Endometrial microvascular endothelial cells (primary cell): ENCODE data around the gene DUSP22. TPM values are rescaled to one million over a fixed set of nuclear protein-coding genes. Genes with fewer than 3 reads are reported as not detected.
"Not testable (repeated sequence)": the region's sequence is repeated elsewhere in the genome, so short reads cannot be mapped to it uniquely, and the experiment has no call there.

Source experiments
- in situ Hi-C: cut with HindIII; loops from 2 replicates; pipeline ENCODE4 v1.10.0; 2017; ENCODE audit warnings: low sequenced_read_pairs, low pct_unique_long_range_greater_than_20kb; ENCODE audit errors: inconsistent ontology term
- total RNA-seq: library from RNA; depleted of rRNA; stranded (reverse); fragments of >200 nt; gene quantifications from one replicate; pipeline ENCODE4 v1.2.3, GENCODE V29; 2015; ENCODE audit errors: inconsistent ontology term

DUSP22 gene, protein sequence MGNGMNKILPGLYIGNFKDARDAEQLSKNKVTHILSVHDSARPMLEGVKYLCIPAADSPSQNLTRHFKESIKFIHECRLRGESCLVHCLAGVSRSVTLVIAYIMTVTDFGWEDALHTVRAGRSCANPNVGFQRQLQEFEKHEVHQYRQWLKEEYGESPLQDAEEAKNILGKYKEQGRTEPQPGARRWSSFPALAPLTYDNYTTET
- 34.2 TPM for total RNA-seq

DNA sequence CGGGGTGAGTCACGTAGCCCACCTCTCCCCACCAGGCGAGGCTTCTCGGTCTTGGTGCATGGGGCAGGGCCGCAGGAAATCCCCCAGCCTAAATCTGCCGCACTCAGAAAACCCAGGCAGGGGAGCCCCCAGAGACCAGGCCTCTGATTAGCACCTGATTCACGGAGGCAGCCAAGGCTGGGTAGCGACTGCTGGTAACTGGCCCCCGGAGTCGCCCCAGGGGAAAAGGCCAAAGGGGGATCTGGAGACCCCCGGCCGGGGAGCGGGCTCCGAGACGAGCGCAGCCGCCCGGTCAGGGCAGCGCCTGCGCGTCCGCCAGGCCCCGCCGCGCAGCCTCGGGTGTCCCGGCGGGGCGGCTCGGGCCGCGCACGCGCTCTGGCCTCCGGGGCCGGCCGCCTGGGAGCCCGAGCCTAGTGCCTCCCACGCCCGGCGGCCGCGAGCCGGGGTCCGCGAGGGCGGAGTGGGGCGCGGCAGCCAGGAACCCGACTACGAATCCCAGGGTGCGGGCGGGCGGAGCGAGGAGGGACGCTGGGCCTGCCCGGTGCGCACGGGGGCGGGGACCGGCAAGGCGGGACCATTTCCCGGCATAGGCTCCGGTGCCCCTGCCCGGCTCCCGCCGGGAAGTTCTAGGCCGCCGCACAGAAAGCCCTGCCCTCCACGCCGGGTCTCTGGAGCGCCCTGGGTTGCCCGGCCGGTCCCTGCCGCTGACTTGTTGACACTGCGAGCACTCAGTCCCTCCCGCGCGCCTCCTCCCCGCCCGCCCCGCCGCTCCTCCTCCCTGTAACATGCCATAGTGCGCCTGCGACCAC is at the start of gene DUSP22:
Gene DUSP22 (plus strand): TSS at position 791 of the 809 bp plus-strand sequence. CDS start 53 bp downstream, outside the sequence.
- in situ Hi-C loops: no loop called here

DNA sequence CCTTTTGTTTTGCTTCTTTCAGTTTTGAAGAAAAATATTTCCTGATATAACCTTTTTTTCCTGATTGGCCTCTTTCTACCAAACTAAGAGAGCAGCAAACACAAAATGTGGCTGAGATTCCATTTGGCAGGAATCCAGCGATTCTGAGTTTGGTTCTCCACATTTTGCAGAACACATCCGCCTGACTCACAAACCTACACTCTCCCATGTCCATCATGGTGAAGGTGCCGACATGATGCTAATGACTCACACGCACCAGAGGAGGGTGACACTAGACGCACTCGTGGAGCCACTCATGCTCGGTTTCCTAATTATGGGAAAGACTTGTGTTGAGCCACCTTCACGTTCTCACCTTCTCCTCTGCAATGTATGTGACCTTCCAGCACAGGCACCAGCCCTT is 45.9 kb upstream of the DUSP22 start:
- in situ Hi-C loops: no loop called here

- in situ Hi-C loops: no loop called here
Observed at GRCh38 chr6:247351-247750, 44.9 kb upstream of the DUSP22 start.

DNA sequence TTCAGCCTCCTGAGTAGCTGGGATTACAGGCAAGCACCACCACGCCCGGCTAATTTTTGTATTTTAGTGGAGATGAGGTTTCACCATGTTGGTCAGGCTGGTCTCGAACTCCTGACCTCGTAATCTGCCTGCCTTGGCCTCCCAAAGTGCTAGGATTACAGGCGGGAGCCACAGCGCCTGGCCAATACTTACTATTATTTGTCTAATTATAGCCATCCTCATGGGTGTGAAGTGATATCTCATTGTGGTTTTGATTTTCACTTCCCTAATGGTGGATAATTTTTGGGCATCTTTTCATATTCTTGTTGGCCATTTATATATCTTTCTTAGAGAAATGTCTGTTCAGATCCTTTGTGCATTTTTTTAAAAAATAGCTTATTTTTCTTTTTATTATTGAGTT is 44.2 kb upstream of the DUSP22 start:
- in situ Hi-C loops: not testable (repeated sequence)

- in situ Hi-C loops: no loop called here
Observed at GRCh38 chr6:250676-251075, 41.6 kb upstream of the DUSP22 start.

DNA sequence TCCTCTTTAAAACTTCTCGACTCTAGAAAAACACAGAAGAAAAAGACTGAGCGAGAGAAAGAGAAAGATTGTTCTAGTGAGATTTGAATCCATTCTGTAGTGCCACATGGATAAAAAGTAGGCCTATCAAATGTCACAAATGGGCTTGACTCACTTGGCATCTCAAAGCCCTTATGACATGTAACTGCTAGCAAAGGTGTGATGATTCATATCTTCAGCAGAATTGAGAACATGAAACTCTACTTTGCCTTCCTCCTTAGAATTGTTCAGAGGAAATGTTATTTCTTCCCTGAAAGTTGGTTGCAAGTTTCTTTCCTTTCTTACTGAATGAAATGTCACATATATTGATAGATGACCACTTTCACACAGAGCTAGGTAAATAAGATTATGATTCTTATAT is 40.4 kb upstream of the DUSP22 start:
- in situ Hi-C loops: no loop called here

DNA sequence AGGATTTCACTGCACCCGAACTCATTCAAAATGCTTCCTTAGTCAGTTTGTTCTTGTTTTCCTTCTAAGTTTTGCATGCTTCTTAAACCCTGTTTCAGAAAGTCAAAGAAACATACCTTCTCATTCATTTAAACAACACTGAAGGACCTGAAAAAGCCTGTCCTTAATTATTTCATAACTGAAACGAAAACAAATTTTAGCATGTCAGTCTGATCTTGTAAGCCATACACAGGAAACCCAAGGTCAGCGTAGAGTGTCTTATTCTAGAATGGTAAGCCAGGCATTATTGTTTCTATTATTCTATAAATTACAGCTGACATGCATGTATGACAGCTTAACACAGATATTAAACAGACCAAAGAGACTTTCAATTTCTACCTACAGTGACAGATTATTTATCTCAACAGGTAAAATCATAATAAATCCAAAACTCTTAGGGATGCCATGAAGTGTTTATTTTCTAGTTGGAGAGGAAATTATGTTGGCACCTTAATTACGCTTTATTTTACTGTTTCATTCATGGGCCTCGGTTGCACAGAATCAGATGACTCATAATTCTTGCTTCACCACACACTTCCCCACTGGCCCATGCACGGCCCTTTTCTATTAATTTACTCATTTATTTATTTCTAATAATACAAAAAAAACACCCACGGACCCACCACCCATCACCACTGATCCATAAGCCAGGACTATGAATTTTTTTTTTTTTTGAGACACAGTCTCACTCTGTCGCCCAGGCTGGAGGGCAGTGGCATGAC is 39.3 kb upstream of the DUSP22 start:
- in situ Hi-C loops: no loop called here

DNA sequence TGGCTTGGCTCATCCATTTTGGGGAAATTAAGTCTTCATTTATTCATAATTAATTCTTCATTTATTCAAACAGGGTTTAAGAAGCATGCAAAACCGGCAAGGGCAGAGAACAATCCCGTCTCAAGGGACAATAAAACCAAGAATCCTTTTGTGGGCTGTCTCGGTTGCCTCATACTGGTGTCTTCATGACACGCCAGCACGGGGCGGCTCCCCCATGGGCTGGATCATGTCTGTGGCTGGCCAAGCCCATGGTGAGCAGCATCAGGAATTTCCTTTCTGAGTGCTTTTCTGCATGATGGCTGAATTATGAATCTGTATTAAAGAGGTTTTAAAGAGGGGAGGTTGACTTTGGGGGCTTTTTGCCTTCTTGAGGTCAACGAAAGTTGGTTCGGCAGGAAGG is 38.3 kb upstream of the DUSP22 start:
- in situ Hi-C loops: no loop called here

DNA sequence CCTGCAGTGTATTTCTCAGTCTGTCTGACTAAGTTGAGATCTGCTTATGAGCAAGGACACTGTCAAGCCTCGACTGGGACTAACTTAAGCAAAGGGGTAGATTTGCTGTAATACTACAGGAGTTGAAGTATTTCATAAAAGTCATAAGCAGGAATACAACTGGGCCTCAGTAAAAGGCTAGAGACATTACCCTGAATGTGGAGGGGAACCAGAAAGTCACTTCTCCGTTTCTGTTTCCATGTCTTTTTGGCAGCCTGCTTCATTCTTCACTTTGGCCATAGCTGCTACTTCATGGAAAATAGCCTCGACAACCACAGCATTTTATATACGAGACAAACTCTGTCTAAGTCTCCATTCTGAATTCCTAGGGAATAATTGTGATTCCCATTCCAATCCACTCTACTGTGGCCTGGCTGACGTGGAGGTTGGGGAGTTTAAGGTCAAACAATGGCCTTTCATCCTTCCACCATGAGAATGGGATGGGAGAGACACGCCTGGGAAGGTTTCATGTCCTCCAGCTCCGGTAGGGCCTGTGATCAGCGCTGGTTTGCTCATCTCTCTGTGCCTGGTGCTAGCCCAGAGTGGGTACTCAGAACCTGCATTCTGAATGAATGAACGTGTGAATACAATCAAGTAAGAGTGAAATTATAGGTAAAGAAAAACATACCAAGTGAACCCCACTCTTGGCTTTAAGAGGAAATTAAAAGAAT is 37.1 kb upstream of the DUSP22 start:
- in situ Hi-C loops: no loop called here

DNA sequence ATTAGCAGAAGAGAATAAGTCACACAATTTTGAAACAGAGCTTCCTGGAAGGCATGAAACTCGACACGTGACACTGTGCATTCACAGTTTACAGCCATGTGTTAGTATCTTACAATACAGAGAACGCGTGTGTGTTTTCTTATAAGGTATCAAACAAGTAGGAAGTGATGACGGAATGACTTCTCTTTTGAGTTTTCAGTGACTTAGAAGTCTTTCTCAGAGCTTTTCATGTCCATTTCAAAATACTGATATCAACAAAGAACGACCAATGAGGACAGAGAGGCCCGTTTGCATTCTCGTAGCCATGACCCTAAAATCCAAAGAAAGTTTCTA is 36.6 kb upstream of the DUSP22 start:
- in situ Hi-C loops: no loop called here

DNA sequence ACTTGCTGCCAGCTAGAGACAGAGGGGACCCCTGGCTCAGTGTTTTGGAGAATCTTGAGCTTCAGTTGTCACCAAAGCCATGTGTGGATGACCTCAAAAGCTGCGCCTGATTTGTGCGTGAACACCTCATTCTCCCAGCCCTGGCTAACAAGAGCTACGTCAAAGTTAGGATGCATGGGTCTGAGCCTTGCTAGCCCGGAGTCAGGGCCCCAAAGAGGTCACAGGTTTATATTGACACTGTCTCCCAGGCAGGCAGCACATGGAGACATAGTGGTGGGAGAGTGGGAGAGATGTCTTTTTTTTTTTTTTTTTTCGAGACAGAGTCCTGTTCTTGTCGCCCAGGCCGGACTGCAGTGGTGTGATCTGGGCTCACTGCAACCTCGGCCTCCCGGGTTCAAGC is 36.1 kb upstream of the DUSP22 start:
- in situ Hi-C loops: no loop called here

DNA sequence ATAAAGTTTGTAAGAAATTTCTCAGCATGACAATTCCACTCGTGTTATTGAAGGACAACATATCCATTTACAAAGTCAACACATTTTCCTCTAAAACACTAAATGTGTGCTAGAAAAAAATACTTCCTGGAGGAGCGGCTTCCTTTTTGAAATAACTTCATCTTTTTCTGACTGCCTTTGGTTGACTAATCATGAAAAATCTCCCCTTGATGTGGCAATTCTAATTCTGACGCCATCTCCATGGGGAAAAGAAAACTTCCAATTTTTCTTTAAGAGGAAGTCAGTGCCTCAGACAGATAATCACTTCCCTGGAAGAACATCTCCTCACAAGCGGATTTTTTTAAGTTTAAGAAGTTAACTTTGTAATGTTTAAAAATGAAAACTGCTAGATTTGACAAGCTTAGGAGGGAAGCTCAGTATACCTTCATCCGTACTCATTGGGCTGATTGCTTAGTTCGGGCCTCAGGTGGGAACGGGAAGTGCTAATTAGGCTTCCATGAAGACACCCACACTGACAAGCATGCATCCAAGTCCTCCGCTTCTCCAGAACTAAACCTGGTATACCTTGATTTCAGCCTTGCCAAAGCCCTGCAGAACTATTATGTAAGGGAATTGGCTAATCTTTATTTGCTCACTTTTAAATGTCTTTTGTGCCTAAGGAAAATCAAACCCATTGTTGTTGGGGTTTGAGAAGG is 35.1 kb upstream of the DUSP22 start:
- in situ Hi-C loops: no loop called here

GRCh38 chr6:257774-258173 is 34.5 kb upstream of the DUSP22 start:
- in situ Hi-C loops: no loop called here

- in situ Hi-C loops: no loop called here
Observed at GRCh38 chr6:259316-259715, 33.0 kb upstream of the DUSP22 start.

DNA sequence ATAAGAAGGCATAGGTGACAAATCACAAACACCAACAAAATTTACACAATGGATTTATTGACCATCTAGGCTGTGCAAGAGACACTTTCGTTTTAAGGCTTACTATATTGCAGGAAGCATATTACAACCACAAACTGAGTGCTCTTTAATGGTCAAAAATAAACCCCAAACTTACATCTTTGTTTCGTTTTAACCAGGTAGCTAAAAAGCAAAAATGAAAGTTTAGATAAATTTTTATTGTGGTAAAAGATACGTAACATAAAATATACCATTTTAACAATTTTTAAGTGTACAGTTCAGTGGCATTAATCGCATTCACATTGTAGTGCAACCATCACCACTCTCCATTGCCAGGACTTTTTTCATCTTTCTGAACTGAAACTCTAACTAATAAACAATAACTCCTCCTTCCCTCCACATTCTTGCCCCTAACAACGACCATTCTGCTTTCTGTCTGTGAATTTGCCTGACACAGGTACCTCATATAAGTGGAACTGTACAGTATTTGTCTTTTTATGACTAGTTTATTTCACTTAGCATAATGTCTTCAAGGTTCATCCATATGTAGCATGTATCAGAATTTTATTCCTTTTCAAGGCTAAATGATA is 32.3 kb upstream of the DUSP22 start:
- in situ Hi-C loops: no loop called here

DNA sequence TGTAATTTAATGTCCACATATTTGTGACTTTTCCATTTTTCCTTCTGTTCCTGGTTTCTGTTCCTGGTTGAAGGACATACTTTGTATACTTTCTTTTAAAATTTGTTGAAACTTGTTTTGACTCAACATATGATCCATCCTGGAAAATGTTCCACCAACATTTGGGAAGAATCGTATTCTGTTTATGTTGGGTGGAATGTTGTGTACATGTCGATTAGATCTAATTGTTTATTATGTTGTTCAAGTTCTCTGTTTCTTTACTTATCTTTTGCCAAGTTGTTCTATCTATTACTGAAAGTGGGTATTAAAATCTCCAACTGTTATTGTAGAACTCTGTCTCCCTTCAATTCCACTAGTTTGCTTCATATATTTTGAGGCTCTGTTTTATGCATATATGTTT is 27.7 kb upstream of the DUSP22 start:
- in situ Hi-C loops: no loop called here

- in situ Hi-C loops: no loop called here
Observed at GRCh38 chr6:268394-268935, 23.8 kb upstream of the DUSP22 start.

- in situ Hi-C loops: no loop called here
Observed at GRCh38 chr6:273551-274058, 18.7 kb upstream of the DUSP22 start.
